GM12878 (cell line): Measurements from ENCODE around the gene CCDC47. TPM values are rescaled to one million over a fixed set of nuclear protein-coding genes. Genes with fewer than 3 reads are reported as not detected.

Experiments used
- ATAC-seq: fragments of 200-7000 bp; cut with Tn5 transposase; 3 replicates; pipeline ENCODE4 v1.9.1; 2020; ENCODE audit warnings: mild to moderate bottlenecking, moderate library complexity
- BruUV-seq: library from RNA; stranded (reverse); fragments of 400-500 nt; replicated peaks from 2 replicates; lab custom pipeline; 2021; lab: Mats Ljungman, UMichigan
- CTCF ChIA-PET: fragments of 300-600 bp; sonication (Branson Sonifier 250); formaldehyde crosslinking; extraction: SDS; loops from one replicate; lab custom pipeline; 2021; ENCODE audit warnings: inconsistent platforms; lab: Yijun Ruan, JAX
- POLR2A ChIA-PET: fragments of 350-600 bp; formaldehyde crosslinking; extraction: SDS; loops from one replicate; lab custom pipeline; 2021; ENCODE audit warnings: inconsistent platforms; lab: Charles Lee
- RAD21 ChIA-PET: fragments of 300-600 bp; sonication (Branson Sonifier 250); formaldehyde crosslinking; loops from one replicate; lab custom pipeline; 2023; ENCODE audit warnings: antibody characterized with exemption; ENCODE audit not compliant: unreplicated experiment; lab: Charles Lee
- SMC1A ChIA-PET: fragments of 300-600 bp; sonication (Branson Sonifier 250); formaldehyde crosslinking; loops from one replicate; lab custom pipeline; 2023; ENCODE audit not compliant: unreplicated experiment, uncharacterized antibody; lab: Charles Lee
- DNase-seq: peaks from one replicate; pipeline ENCODE4 v3.0.0-alpha.2; 2011; ENCODE audit warnings: low read depth, low spot score
- FAIRE-seq: peaks from 3 replicates; lab custom pipeline; 2011; peaks lifted over from hg19 to GRCh38; lab: Jason Lieb, UNC
- H2AFZ ChIP-seq: 2 replicates; pipeline ENCODE4 v1.6.0; 2011; ENCODE audit warnings: low read depth, low read length, control low read depth; ENCODE audit not compliant: control insufficient read depth
- H3K27ac ChIP-seq: 2 replicates; pipeline ENCODE4 v1.5.1; 2011; ENCODE audit warnings: control low read depth; ENCODE audit not compliant: control insufficient read depth, insufficient read depth
- H3K27me3 ChIP-seq, 2 experiments: replicated peaks in 1 of 2; 2 replicates each; pipeline versions ENCODE4 v1.6.0 to v1.6.1; 2011; ENCODE audit warnings: low read length in 1 of 2; ENCODE audit not compliant: control insufficient read depth in 2 of 2, insufficient read depth in 2 of 2
- H3K36me3 ChIP-seq, 2 experiments: 2 replicates each; pipeline ENCODE4 v1.5.1; 2011; ENCODE audit warnings: low read length in 1 of 2; ENCODE audit not compliant: control insufficient read depth in 2 of 2, insufficient read depth in 2 of 2
- H3K4me1 ChIP-seq: 2 replicates; pipeline ENCODE4 v1.6.1; 2011; ENCODE audit warnings: mild to moderate bottlenecking, low read length, moderate library complexity, mixed read lengths; ENCODE audit not compliant: control insufficient read depth, insufficient read depth
- H3K4me2 ChIP-seq: 2 replicates; pipeline ENCODE4 v1.6.0; 2011; ENCODE audit warnings: control low read depth; ENCODE audit not compliant: control insufficient read depth, insufficient read depth
- H3K4me3 ChIP-seq: fragments of 200-600 bp; sonication (generic); 2 replicates; pipeline ENCODE4 v1.5.1; 2016
- H3K79me2 ChIP-seq: 2 replicates; pipeline ENCODE4 v1.6.0; 2011; ENCODE audit warnings: low read length; ENCODE audit not compliant: control insufficient read depth, insufficient read depth
- H3K9ac ChIP-seq: 2 replicates; pipeline ENCODE4 v1.8.0; 2011; ENCODE audit warnings: low read length, control low read depth, mixed read lengths; ENCODE audit not compliant: control insufficient read depth, insufficient read depth
- H3K9me3 ChIP-seq: replicated peaks from 3 replicates; pipeline ENCODE4 v1.5.1; 2011; ENCODE audit warnings: mild to moderate bottlenecking, low read length; ENCODE audit not compliant: control insufficient read depth, insufficient read depth
- H4K20me1 ChIP-seq: 2 replicates; pipeline ENCODE4 v1.6.0; 2011; ENCODE audit not compliant: control insufficient read depth, insufficient read depth
- DPF2 ChIP-seq: fragments of 450-650 bp; IDR thresholded peaks from 2 replicates; pipeline ENCODE4 v1.6.1; 2017; ENCODE audit warnings: mild to moderate bottlenecking
- EZH2 ChIP-seq: IDR thresholded peaks from 2 replicates; pipeline ENCODE4 v1.6.1; 2012; ENCODE audit warnings: low read depth, mild to moderate bottlenecking, control low read depth, inconsistent platforms, low read length, borderline replicate concordance; ENCODE audit not compliant: control insufficient read depth
- POLR2AphosphoS2 ChIP-seq: IDR thresholded peaks from 2 replicates; pipeline ENCODE4 v1.6.1; 2011; ENCODE audit warnings: low read depth, mild to moderate bottlenecking, low read length, improper control_type of control experiment, moderate library complexity
- SMAD1 ChIP-seq: fragments of 450-650 bp; IDR thresholded peaks from 2 replicates; pipeline ENCODE4 v1.6.1; 2018; ENCODE audit warnings: mild to moderate bottlenecking, low read depth; ENCODE audit not compliant: partially characterized antibody
- YY1 ChIP-seq: IDR thresholded peaks from 2 replicates; pipeline ENCODE4 v1.6.1; 2011; ENCODE audit warnings: low read depth, mild to moderate bottlenecking, low read length
- ZNF274 ChIP-seq: IDR thresholded peaks from one replicate; pipeline ENCODE4 v1.8.0; 2011; ENCODE audit not compliant: insufficient read length, insufficient read depth
- WGBS: methylation state at CpG from one replicate; pipeline ENCODE4 v1.1.6; 2016; ENCODE audit warnings: low lambda C conversion rate; ENCODE audit not compliant: insufficient replicate concordance, insufficient coverage; ENCODE audit errors: missing lambda C conversion rate; 5-methylcytosine and 5-hydroxymethylcytosine counted together
- in situ Hi-C: fragments of 300-500 bp; cut with MboI; formaldehyde crosslinking; loops from 9 replicates; pipeline ENCODE4 v1.14.3; 2018; ENCODE audit warnings: mixed read lengths
- intact Hi-C: fragments of 100-400 bp; cut with micrococcal nuclease; formaldehyde crosslinking; loops from one replicate; pipeline ENCODE4 v1.14.2; 2022; ENCODE audit not compliant: unreplicated experiment
- polyA plus RNA-seq, 11 experiments: library from polyadenylated mRNA; depleted of rRNA in 4 of 11; unstranded in 6 of 11; stranded (reverse) in 5 of 11; fragments of >200 nt; fragmentation: Nextera tagmentation in 4 of 11; fragmentation: Illumina TruSeq in 1 of 11; extraction: Ambion mirVana in 4 of 11; extraction: Trizol in 1 of 11; gene quantifications; 1 replicate in 1 of 11; 2 replicates in 10 of 11; pipeline versions ENCODE4 v1.2.1 to v1.2.3, GENCODE V29; 2011 to 2016; ENCODE audit warnings: inconsistent platforms in 2 of 11, missing spikeins in 2 of 11, low read depth in 1 of 11
- total RNA-seq, 4 experiments: library from RNA; depleted of rRNA in 3 of 4; stranded (reverse); fragments of >200 nt in 3 of 4; fragmentation: Illumina TruSeq in 1 of 4; extraction: Trizol in 1 of 4; gene quantifications; 2 replicates each; pipeline versions ENCODE4 v1.2.1 to v1.2.3, GENCODE V29; 2013 to 2021

CCDC47 gene
- total and polyA plus RNA-seq, 10 of the 15 experiments (the other 5 are each of a cell fraction or from before 2014, with no cell fraction given) = 13.6 to 81.4 (median 58.9) TPM

GRCh38 chr17:63817736-63818385 is 44.5 kb upstream of the CCDC47 start:
- WGBS = 97% methylated on average over 27 of the region's 27 CpGs
- FAIRE-seq (no peak), DNase-seq (no peak), ATAC-seq (no peak)
- H2AFZ ChIP-seq = no peak overlapping the region
- H3K9ac ChIP-seq = no peak overlapping the region
- H4K20me1 ChIP-seq = no peaks in the 10 kb centered on the region; the same call in 1 of the 2 replicates
- ChIA-PET RAD21 (no interaction called here), CTCF (interaction anchor here (1.3 to 1.6 kb wide), 2 partner anchors 10 to 31 kb away, joined by 3 to 4 read pairs; no protein-coding TSS in a partner anchor), SMC1A (interaction anchor here (0.6 to 1.7 kb wide), 5 partner anchors 12 to 97 kb away, joined by 3 read pairs; no protein-coding TSS in a partner anchor), POLR2A (interaction anchor here (0.6 to 1.2 kb wide), 2 partner anchors 20 to 97 kb away, joined by 3 to 5 read pairs; no protein-coding TSS in a partner anchor)
- H3K9me3 ChIP-seq = no peaks in the 10 kb centered on the region
- TSS peak; percentile 79 for BruUV-seq
- no peak overlapping the region for H3K4me3 ChIP-seq
- intact Hi-C loops = no loop called here
- no peak overlapping the region for H3K27ac ChIP-seq
- H3K36me3 ChIP-seq = peaks cover 41 to 45% of the 10 kb centered on the region in 2 experiments
- H3K4me2 ChIP-seq = no peak overlapping the region
- TF ChIP-seq POLR2AphosphoS2 (peak; percentile 28; the same call in 1 of the 2 replicates), DPF2 (no peak), EZH2 (no peak), ZNF274 (no peak), SMAD1 (no peak), YY1 (no peak)
- H3K4me1 ChIP-seq = no peaks in the 10 kb centered on the region
- H3K79me2 ChIP-seq = no peaks in the 10 kb centered on the region; the same call in 1 of the 2 replicates
- no peaks in the 10 kb centered on the region for H3K27me3 ChIP-seq
- in situ Hi-C loops = no loop called here
